Psoas muscle (tissue), 8 donors: ENCODE data around the gene SHC3. TPM values are rescaled to one million over a fixed set of nuclear protein-coding genes. Genes with fewer than 3 reads are reported as not detected.

Experiments used
- ATAC-seq, 4 donors: fragments of 200-7000 bp; cut with Tn5 transposase; one replicate each; pipeline ENCODE4 v1.9.1; 2020; ENCODE audit warnings: moderate library complexity in 3 of 4, mild to moderate bottlenecking in 2 of 4
- DNase-seq, 2 donors: peaks; one replicate each; pipeline ENCODE4 v3.0.0-alpha.2; 2020
- H3K27ac ChIP-seq: fragments of 200-600 bp; one replicate; pipeline ENCODE4 v1.8.0; 2022
- H3K27me3 ChIP-seq, 3 donors: fragments of 200-600 bp in 1 of 3; one replicate each; pipeline versions ENCODE4 v1.6.1 to v1.8.0; 2013 to 2022; ENCODE audit warnings: low read length in 2 of 3, mild to moderate bottlenecking in 2 of 3, moderate library complexity in 1 of 3; ENCODE audit not compliant: insufficient read depth in 3 of 3
- H3K36me3 ChIP-seq, 2 donors: fragments of 200-600 bp in 1 of 2; one replicate each; pipeline versions ENCODE4 v1.6.1 to v1.8.0; 2013 to 2022; ENCODE audit warnings: low read depth in 1 of 2, mild to moderate bottlenecking in 1 of 2, moderate library complexity in 1 of 2; ENCODE audit not compliant: insufficient read depth in 1 of 2
- H3K4me1 ChIP-seq: fragments of 200-600 bp; one replicate; pipeline ENCODE4 v1.8.0; 2022
- H3K4me3 ChIP-seq: fragments of 200-600 bp; one replicate; pipeline ENCODE4 v1.8.0; 2022; ENCODE audit warnings: mild to moderate bottlenecking
- H3K9me3 ChIP-seq: fragments of 200-600 bp; one replicate; pipeline ENCODE4 v1.8.0; 2022
- CTCF ChIP-seq: fragments of 200-600 bp; IDR thresholded peaks from one replicate; pipeline ENCODE4 v1.8.0; 2022; ENCODE audit warnings: antibody characterized with exemption
- WGBS, 3 donors: extraction: QIAGEN DNeasy Blood & Tissue Kit; methylation state at CpG; one replicate each; pipeline versions ENCODE4 v1.1.6 to v1.1.7; 2013; 5-methylcytosine and 5-hydroxymethylcytosine counted together
- intact Hi-C, 2 donors: fragments of 100-400 bp; cut with DNase I; formaldehyde crosslinking; loops; one replicate each; pipeline versions ENCODE4 v1.11.0 to v1.14.2; 2022
- polyA plus RNA-seq, 3 donors: library from polyadenylated mRNA; stranded (reverse); fragments of 200-250 nt; gene quantifications; one replicate each; pipeline ENCODE4 v1.2.3, GENCODE V29; 2013
- total RNA-seq, 4 donors: library from RNA; stranded (reverse); fragmentation: NEBNext Ultra II Directional in 2 of 4; extraction: Animal tissue kit (Norgen Biotek cat#: 25700) in 2 of 4; gene quantifications; one replicate each; pipeline versions ENCODE4 v1.2.1 to v1.2.4, GENCODE V29; 2021 to 2023
- donor health status: healthy with polysubstance abuse.
- donor health status: DM: no; HTN: no; CAD: no; lungs with moderate emphysema.
- donor health status: Bipolar disorder and iron deficiency.
- donor health status: healthy.
- donor health status: DM: yes; HTN: yes; CAD: no.
- donor health status: DM: no; HTN: no; CAD: no.
- donor health status: DM: no; HTN: no; CAD: no.
- donor health status: DM: yes; HTN: yes; CAD: no.

SHC3 gene
- total and polyA plus RNA-seq, 7 donors, result 0.04 to 0.71 (median 0.20) TPM

GRCh38 chr9:88960632-88961031 lies 218.0 kb downstream of the SHC3 start:
- Histone ChIP-seq H3K27ac (no peak overlapping the region), H3K4me1 (no peaks in the 10 kb centered on the region), H3K9me3 (no peaks in the 10 kb centered on the region), H3K4me3 (no peak overlapping the region), H3K27me3 (no peaks in the 10 kb centered on the region), H3K36me3 (no peaks in the 10 kb centered on the region)
- DNase-seq, result no peak
- 68 to 93% (median 79%) methylated on average over 3 of the region's 3 CpGs for WGBS, 3 donors
- ATAC-seq, result no peak
- no peak for TF ChIP-seq CTCF
- intact Hi-C loops, result no loop called here

- Histone ChIP-seq H3K27ac (no peak overlapping the region), H3K4me1 (no peaks in the 10 kb centered on the region), H3K36me3 (no peaks in the 10 kb centered on the region), H3K27me3 (no peaks in the 10 kb centered on the region), H3K9me3 (no peaks in the 10 kb centered on the region), H3K4me3 (no peak overlapping the region)
- intact Hi-C loops, result no loop called here
- DNase-seq, result no peak
- TF ChIP-seq CTCF, result no peak
- WGBS, 3 donors, result 80 to 88% (median 81%) methylated on average over 5 of the region's 5 CpGs
- ATAC-seq, result no peak
These were observed 218.7 kb downstream of the SHC3 start for GRCh38 chr9:88959727-88960469.

GRCh38 chr9:88957526-88957925 lies 221.1 kb downstream of the SHC3 start:
- Histone ChIP-seq H3K27me3 (no peaks in the 10 kb centered on the region), H3K4me1 (no peaks in the 10 kb centered on the region), H3K9me3 (no peaks in the 10 kb centered on the region), H3K36me3 (no peaks in the 10 kb centered on the region), H3K4me3 (no peak overlapping the region), H3K27ac (no peak overlapping the region)
- WGBS, 3 donors, result 87 to 90% (median 88%) methylated on average over 3 of the region's 3 CpGs
- intact Hi-C loops, result no loop called here
- ATAC-seq (no peak), DNase-seq (no peak)
- no peak for TF ChIP-seq CTCF

Other genes starting within 250 kb of the SHC3 start
- 1 to 10 TPM; 4.3 to 5.2 (median 4.9) TPM for gene S1PR3, start 187.3 kb downstream of the SHC3 start, total RNA-seq
- gene S1PR3, start 187.3 kb downstream of the SHC3 start, polyA plus RNA-seq, result 1 to 10 TPM; 2.3 to 4.7 (median 4.2) TPM
- gene CKS2, start 132.4 kb upstream of the SHC3 start, total RNA-seq, result 10 to 100 TPM in 2 of 4 donors, 1 to 10 TPM in 2; 3.6 to 14.4 (median 10.6) TPM
- gene CKS2, start 132.4 kb upstream of the SHC3 start, polyA plus RNA-seq, result 100 to 1,000 TPM in 1 of 3 donors, 10 to 100 TPM in 2; 25.6 to 170 (median 68.3) TPM
- gene SECISBP2, start 139.7 kb upstream of the SHC3 start, total RNA-seq, result 10 to 100 TPM; 26.2 to 49.0 (median 38.6) TPM
- gene SECISBP2, start 139.7 kb upstream of the SHC3 start, polyA plus RNA-seq, result 10 to 100 TPM; 31.9 to 80.8 (median 45.4) TPM